Neutrophil (primary cell): Measurements from ENCODE around the gene CAMK2B.
A peak's percentile ranks its signal among the peaks of the same experiment; 100 is the strongest.
"Not testable (repeated sequence)": the region's sequence is repeated elsewhere in the genome, so short reads cannot be mapped to it uniquely, and the experiment has no call there.

ENCODE experiments used
- H3K27ac ChIP-seq: fragments of 200-600 bp; sonication (generic); 2 replicates; pipeline ENCODE4 v1.5.1; 2016; ENCODE audit warnings: mild to moderate bottlenecking, moderate library complexity
- H3K27me3 ChIP-seq: fragments of 200-600 bp; sonication (generic); 2 replicates; pipeline ENCODE4 v1.6.0; 2016; ENCODE audit warnings: mild to moderate bottlenecking
- H3K36me3 ChIP-seq: fragments of 200-600 bp; sonication (generic); 2 replicates; pipeline ENCODE4 v1.5.1; 2017
- H3K4me1 ChIP-seq, 2 experiments: fragments of 200-600 bp in 1 of 2; sonication (generic) in 1 of 2; 1 replicate in 1 of 2; 2 replicates in 1 of 2; pipeline versions ENCODE4 v1.5.1 to v1.6.1; 2013 to 2016; ENCODE audit warnings: low read depth in 1 of 2, low read length in 1 of 2, mild to moderate bottlenecking in 1 of 2, moderate library complexity in 1 of 2; ENCODE audit not compliant: control insufficient read depth in 1 of 2, insufficient read depth in 1 of 2
- H3K4me3 ChIP-seq, 2 experiments: fragments of 200-600 bp in 1 of 2; sonication (generic) in 1 of 2; 1 replicate in 1 of 2; 2 replicates in 1 of 2; pipeline ENCODE4 v1.5.1; 2013 to 2016; ENCODE audit warnings: low read depth in 1 of 2, low read length in 1 of 2, mild to moderate bottlenecking in 1 of 2, moderate library complexity in 1 of 2
- H3K9me3 ChIP-seq: fragments of 200-600 bp; sonication (generic); 2 replicates; pipeline ENCODE4 v1.5.1; 2016
- CTCF ChIP-seq: fragments of 200-600 bp; sonication (generic); IDR thresholded peaks from 2 replicates; pipeline ENCODE4 v1.5.1; 2016; ENCODE audit warnings: antibody characterized with exemption

The CAMK2B gene

DNA sequence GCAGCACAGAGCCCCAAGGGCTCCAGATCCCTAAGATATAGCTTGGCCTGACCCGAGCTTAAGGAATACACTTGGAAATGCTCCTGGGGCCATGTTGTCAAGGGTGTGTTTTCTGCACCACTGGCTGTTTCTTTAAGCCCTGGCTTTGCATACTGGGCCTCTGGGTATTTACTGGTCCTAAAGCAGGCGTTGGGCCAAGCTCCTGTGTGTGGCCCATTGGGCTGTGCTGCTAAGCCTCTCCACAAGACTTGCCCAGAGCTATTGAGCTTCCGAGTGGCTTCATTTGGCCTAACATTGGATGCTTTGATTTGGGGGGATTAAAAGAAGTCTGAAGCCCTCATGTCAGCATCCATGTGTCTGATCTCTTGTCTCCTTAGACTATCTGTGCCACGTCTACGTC lies 119.4 kb downstream of the CAMK2B start:
- Histone ChIP-seq H3K27ac (no peak overlapping the region), H3K4me1 (peaks cover 7 to 14% of the 10 kb centered on the region in 2 experiments), H3K27me3 (no peaks in the 10 kb centered on the region), H3K4me3 (no peak overlapping the region), H3K9me3 (no peaks in the 10 kb centered on the region), H3K36me3 (peaks cover 70% of the 10 kb centered on the region)
- no peak for TF ChIP-seq CTCF

DNA sequence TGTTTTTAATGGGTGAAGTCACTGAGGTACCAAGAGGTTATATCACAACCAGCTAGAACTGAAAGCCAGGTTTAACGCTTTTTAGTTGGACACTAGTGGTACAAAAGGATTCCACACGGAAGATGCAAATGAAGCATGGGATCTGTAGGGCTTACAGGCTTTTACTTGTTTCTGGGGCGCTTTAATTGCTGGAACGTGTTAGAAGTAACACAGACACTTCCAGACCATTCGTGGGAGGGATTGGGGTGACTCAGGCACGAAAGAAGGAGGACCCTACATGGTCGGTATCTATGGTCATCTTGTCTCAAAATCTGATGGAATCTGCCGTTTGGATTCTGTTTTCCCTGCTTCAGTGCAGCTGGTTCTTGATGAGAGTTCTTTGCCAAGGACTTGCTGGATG lies 123.6 kb downstream of the CAMK2B start:
- Histone ChIP-seq H3K36me3 (peaks cover 28% of the 10 kb centered on the region), H3K9me3 (no peaks in the 10 kb centered on the region), H3K4me1 (peaks cover 7 to 14% of the 10 kb centered on the region in 2 experiments), H3K27ac (no peak overlapping the region), H3K27me3 (peaks cover 19% of the 10 kb centered on the region), H3K4me3 (peak overlapping the region; percentile 84 to 91)
- no peak for TF ChIP-seq CTCF

DNA sequence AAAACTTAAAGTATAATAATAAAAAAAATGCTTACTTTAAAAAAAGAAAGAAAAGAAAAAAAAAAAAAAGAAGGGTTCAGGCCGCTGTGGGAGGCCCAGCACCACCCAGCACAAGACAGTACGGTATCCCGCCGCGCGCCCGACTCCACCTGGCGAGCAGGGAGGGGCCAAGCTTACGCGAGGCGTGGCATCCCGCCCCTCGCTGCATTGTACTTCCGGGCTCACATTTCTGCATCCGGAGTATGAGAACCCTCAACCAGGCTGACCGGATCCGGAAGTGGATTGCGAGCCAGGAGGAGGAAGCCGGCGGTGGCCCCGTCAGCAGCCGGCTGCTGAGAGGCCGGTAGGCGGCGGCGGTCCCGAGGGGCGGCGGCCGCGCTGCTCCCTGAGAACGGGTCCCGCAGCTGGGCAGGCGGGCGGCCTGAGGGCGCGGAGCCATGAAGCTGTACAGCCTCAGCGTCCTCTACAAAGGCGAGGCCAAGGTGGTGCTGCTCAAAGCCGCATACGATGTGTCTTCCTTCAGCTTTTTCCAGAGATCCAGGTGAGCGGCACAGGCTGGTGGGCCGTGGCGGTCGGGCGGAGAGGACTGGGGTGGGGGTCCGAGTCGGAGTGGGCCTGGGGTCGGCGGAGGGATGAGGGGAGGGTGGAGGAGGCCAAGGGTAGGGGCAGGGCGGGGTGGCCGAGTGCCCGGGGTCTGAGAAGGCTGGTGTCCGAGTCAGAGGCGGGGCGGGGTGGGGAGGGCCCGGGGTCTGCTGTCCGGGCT lies 124.5 kb downstream of the CAMK2B start, which contains the start of gene YKT6:
Gene YKT6 (plus strand): TSS at position 280 of the 763 bp plus-strand sequence. CDS start 158 bp downstream, at position 438.
- peak within 1 kb of the TSS; percentile 89 for H3K27ac ChIP-seq
- H3K9me3 ChIP-seq: no peaks in the 10 kb centered on the region
- peaks cover 18% of the 10 kb centered on the region for H3K36me3 ChIP-seq
- peak within 1 kb of the TSS; percentile 84 to 91 for H3K4me3 ChIP-seq
- peak; percentile 93 for TF ChIP-seq CTCF
- H3K27me3 ChIP-seq: peaks cover 22% of the 10 kb centered on the region
- peaks cover 7 to 14% of the 10 kb centered on the region in 2 experiments for H3K4me1 ChIP-seq

GRCh38 chr7:44200163-44200562 lies 125.2 kb downstream of the CAMK2B start:
- peaks cover 22% of the 10 kb centered on the region for H3K27me3 ChIP-seq
- H3K4me3 ChIP-seq: peak overlapping the region in 1 of 2 experiments; percentile 91
- H3K4me1 ChIP-seq: peaks cover 7 to 14% of the 10 kb centered on the region in 2 experiments
- H3K27ac ChIP-seq, H3K9me3 ChIP-seq: not testable (repeated sequence)
- H3K36me3 ChIP-seq: peaks cover 11% of the 10 kb centered on the region

DNA sequence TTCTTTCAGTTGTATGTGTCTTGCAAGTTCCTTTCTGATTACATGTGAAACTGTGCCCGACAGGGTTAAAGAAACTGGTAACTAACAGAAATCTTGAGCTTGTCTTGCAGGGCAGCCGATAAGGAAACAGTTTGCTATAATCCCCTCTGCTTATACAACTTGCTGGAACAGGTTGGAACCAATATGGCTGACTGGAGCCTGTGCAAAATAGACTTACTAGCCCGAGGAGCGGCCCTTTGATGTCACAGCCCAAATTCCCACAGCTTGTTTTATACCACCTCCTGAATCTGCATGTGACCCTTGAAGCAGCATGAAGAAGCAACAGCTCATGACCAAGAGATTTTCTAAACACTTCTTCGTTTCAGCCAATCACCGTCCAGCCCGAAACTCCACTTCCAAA lies 127.9 kb downstream of the CAMK2B start:
- H3K36me3 ChIP-seq: no peaks in the 10 kb centered on the region
- H3K4me3 ChIP-seq: no peak overlapping the region
- peaks cover 7 to 12% of the 10 kb centered on the region in 2 experiments for H3K4me1 ChIP-seq
- no peak overlapping the region for H3K27ac ChIP-seq
- peaks cover 28% of the 10 kb centered on the region for H3K27me3 ChIP-seq
- TF ChIP-seq CTCF: no peak
- H3K9me3 ChIP-seq: no peaks in the 10 kb centered on the region

DNA sequence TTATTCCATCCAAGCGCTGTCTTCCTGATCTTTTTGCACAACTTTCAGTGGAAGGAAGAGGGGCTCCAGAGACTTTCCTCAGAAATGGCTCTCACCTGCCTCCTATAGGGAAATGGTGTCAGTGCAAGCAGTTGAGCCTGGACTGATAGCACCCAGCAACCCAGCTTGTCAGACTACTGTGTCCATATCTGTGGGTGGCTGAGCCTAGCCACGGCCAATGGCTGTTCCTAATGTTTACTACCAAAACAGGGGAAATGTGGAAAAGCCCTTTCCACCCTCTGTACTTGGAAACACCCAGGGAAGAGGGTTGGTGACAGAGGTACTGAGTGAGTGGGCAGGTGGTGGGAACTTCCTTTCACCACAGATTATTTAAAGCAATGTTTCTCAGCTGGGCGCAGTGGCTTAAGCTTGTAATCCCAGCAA lies 128.9 kb downstream of the CAMK2B start:
- Histone ChIP-seq H3K27me3 (peaks cover 36% of the 10 kb centered on the region), H3K9me3 (no peaks in the 10 kb centered on the region), H3K4me3 (no peak overlapping the region), H3K36me3 (no peaks in the 10 kb centered on the region), H3K4me1 (peaks cover 1 to 2% of the 10 kb centered on the region in 2 experiments), H3K27ac (no peak overlapping the region)
- no peak for TF ChIP-seq CTCF
